ENCODE data around the gene PRKAG2.

PRKAG2 gene

GRCh38 chr7:151511270-151511669 lies 365.6 kb downstream of the PRKAG2 start:
- no peak for DNase-seq
- intact Hi-C loops (cut with DNase I), result no loop called here

- DNase-seq, result no peak
- intact Hi-C loops (cut with DNase I), result no loop called here
Observed at GRCh38 chr7:151509670-151510333, 367.1 kb downstream of the PRKAG2 start.

GRCh38 chr7:151508991-151509390 lies 367.9 kb downstream of the PRKAG2 start:
- DNase-seq, result no peak

GRCh38 chr7:151507806-151508205 lies 369.1 kb downstream of the PRKAG2 start:
- DNase-seq, result no peak

More at GRCh38 chr7:151508991-151509390, 367.9 kb downstream of the PRKAG2 start:
- intact Hi-C loops (cut with DNase I), result no loop called here

GRCh38 chr7:151506901-151507382 lies 370.0 kb downstream of the PRKAG2 start:
- peak in 15 of 42 donors; percentile 12 to 55 (median 26) for DNase-seq
- intact Hi-C loops (cut with DNase I), result no loop called here

More at GRCh38 chr7:151507806-151508205, 369.1 kb downstream of the PRKAG2 start:
- intact Hi-C loops (cut with DNase I), result no loop called here
